NCI-H1436 (cell line): ENCODE measurements around the gene LRP2.
"Not testable (repeated sequence)": the region's sequence is repeated elsewhere in the genome, so short reads cannot be mapped to it uniquely, and the experiment has no call there.

ENCODE experiments used
- DNase-seq: peaks from one replicate; lab custom pipeline; 2025; lab: John Stamatoyannopoulos, UW

Gene LRP2

GRCh38 chr2:169362118-169362893 is at the start of gene LRP2:
TSS of gene LRP2 (minus strand) at chr2:169362534. CDS start at chr2:169362399, 135 bp downstream.
- no peak for DNase-seq

- no peak for DNase-seq
Measured at GRCh38 chr2:169406891-169407290, 44.6 kb upstream of the LRP2 start.

GRCh38 chr2:169399491-169399890 is 37.2 kb upstream of the LRP2 start:
- not testable (repeated sequence) for DNase-seq

GRCh38 chr2:169397697-169398096 is 35.4 kb upstream of the LRP2 start:
- no peak for DNase-seq

GRCh38 chr2:169395821-169396374 is 33.6 kb upstream of the LRP2 start:
- DNase-seq, result no peak

- DNase-seq, result no peak
Measured at GRCh38 chr2:169393068-169393590, 30.8 kb upstream of the LRP2 start.

- no peak for DNase-seq
Measured at GRCh38 chr2:169391236-169391635, 28.9 kb upstream of the LRP2 start.

GRCh38 chr2:169388161-169388560 is 25.8 kb upstream of the LRP2 start:
- no peak for DNase-seq

GRCh38 chr2:169386722-169387121 is 24.4 kb upstream of the LRP2 start:
- DNase-seq, result no peak

GRCh38 chr2:169384816-169385215 is 22.5 kb upstream of the LRP2 start:
- DNase-seq, result no peak

- no peak for DNase-seq
Measured at GRCh38 chr2:169372561-169372960, 10.2 kb upstream of the LRP2 start.

- DNase-seq, result no peak
Measured at GRCh38 chr2:169366066-169366465, 3.7 kb upstream of the LRP2 start.

- no peak for DNase-seq
Measured at GRCh38 chr2:169365029-169365480, 2.7 kb upstream of the LRP2 start.

- peak; percentile 19 for DNase-seq
Measured at GRCh38 chr2:169363560-169364150, 1.3 kb upstream of the LRP2 start.

GRCh38 chr2:169362894-169363559 is 693 bp upstream of the LRP2 start:
- DNase-seq, result no peak

- no peak for DNase-seq
Measured at GRCh38 chr2:169361706-169362117, 622 bp downstream of the LRP2 start.

- no peak for DNase-seq
Measured at GRCh38 chr2:169360984-169361705, 1.2 kb downstream of the LRP2 start.

GRCh38 chr2:169358016-169358415 is 4.3 kb downstream of the LRP2 start:
- no peak for DNase-seq

GRCh38 chr2:169354244-169354643 is 8.1 kb downstream of the LRP2 start:
- no peak for DNase-seq

- DNase-seq, result no peak
Measured at GRCh38 chr2:169351725-169352124, 10.6 kb downstream of the LRP2 start.

- DNase-seq, result no peak
Measured at GRCh38 chr2:169349535-169349934, 12.8 kb downstream of the LRP2 start.
